ENCODE data around the gene IRX5.

IRX5 gene

DNA sequence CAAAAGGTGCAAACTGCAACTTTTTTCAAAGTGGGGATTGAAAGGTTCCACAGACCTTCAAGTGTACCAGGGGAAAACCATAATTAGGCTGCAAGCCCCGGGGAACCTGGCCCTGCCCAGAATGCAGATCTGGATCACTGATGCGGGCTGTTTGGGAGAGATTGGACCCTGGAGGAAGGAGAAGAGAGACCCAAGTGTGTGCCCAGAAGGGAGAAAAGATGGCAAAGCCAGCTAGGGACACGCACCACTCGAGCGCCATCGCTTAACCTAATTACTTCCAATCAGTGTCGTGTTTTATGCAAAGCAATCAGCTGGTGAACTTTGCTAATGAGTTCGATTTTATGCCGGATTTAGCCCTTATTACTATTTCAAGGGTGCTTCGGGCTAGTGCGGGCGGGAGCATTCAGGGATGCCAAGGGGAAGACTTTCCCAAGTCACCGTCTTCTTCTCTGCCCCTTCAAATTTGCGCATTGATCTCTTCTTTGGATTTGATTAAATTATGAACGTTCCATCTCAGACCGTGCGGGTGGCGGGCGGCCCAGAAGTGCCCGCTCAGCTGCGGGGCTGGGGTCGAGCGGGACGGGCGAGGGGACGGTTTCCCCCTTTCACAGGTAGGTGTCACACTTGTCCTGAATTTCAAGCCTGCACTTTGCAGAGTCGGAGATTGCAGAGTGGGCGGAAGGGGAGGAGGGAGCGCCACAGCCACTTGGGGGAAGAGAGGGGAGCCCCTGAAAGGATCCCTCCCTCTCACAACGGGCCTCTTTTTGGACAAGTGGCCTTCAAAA is 4.0 kb downstream of the IRX5 start:
- no peak for DNase-seq (ENCODE audit: low read depth)
- TF ChIP-seq CTCF (conservative IDR thresholded peaks at IDR 0.05; ENCODE audit: control insufficient read depth, insufficient read depth, low read depth, low read length) = no peak
- H3K4me3 ChIP-seq (ENCODE audit: control insufficient read depth, low read depth, low read length) = peak overlapping the region; percentile 24

GRCh38 chr16:54935266-54935968 is 4.8 kb downstream of the IRX5 start:
- peak overlapping the region; percentile 44 for H3K4me3 ChIP-seq (ENCODE audit: control insufficient read depth, low read depth, low read length)
- no peak for TF ChIP-seq CTCF (conservative IDR thresholded peaks at IDR 0.05; ENCODE audit: control insufficient read depth, insufficient read depth, low read depth, low read length)
- no peak for DNase-seq (ENCODE audit: low read depth)

DNA sequence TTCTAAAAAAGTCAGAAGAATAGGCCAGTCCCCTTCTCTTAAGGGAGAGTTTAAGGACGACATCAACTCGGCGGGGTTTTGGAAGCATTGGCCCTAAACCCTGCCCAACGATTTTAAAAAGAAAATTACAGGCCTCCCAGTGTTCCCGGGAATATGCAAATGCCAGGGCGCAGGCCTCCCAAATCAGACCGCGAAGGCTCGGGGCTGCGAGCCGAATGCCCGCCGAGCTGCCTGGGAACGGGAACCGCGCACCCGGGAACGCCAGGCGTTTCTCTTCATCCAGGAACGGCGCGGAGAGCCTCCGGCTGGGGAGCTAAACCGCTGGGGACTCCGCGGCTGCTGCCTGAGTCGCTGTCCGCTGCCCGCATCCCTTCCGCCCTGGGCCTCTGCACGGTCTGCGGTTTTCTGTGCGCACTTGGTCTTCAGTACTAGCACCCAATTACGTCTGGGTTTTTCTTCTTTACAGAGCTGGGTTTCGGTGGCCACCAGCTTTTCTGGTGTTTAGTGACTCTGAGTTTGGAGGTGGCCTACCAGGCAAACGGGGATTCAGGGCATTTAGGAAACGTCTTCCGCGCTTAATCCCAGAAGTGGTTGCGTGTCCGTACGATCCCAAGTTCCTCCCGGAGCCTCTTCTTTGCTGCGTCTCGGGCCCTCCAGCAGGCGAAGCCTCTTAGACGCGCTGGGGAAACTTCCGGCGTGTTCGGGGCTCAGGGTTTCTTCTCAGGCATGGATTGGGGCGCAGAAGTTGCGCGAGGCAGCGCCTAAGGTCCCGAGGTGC is 5.7 kb downstream of the IRX5 start:
- TF ChIP-seq CTCF (conservative IDR thresholded peaks at IDR 0.05; ENCODE audit: control insufficient read depth, insufficient read depth, low read depth, low read length) = no peak
- DNase-seq (ENCODE audit: low read depth) = peak; percentile 57
- peak overlapping the region; percentile 44 for H3K4me3 ChIP-seq (ENCODE audit: control insufficient read depth, low read depth, low read length)

DNA sequence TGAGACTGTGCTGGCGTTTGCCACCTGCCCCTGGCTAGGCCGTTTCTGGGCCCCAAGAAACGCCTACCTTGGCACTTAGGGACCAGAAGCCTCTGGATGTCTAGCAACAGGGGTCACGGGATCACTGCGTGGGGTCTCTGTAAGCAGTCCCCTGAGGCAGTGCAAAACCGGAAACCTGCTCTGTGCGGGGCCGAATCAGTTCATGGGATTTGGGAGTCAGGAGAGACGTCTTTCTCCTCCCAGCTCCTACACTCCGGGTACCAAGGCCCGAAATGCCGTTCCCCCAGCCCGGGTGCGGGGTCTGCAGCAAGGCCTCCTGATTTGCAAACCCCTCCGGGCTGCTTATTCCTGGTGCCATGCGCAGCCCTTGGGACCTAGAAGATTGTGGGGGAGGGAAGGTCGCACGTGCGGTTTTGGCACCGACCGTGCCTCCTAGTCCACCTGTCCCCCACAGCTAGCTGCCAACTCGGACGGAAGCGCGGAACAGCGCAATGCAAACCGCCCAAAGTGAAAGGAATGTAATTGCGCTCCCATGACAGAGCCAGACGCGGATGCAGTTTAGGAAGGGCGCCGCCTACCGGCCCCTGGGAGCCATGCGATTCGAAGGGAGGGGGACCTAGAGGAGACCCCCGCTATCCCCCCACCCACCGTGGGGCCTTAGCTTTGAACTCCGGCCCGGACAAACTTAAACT is 6.5 kb downstream of the IRX5 start:
- peak; percentile 65 for DNase-seq (ENCODE audit: low read depth)
- peak overlapping the region; percentile 44 for H3K4me3 ChIP-seq (ENCODE audit: control insufficient read depth, low read depth, low read length)
- peak; percentile 57 for TF ChIP-seq CTCF (conservative IDR thresholded peaks at IDR 0.05; ENCODE audit: control insufficient read depth, insufficient read depth, low read depth, low read length)

DNA sequence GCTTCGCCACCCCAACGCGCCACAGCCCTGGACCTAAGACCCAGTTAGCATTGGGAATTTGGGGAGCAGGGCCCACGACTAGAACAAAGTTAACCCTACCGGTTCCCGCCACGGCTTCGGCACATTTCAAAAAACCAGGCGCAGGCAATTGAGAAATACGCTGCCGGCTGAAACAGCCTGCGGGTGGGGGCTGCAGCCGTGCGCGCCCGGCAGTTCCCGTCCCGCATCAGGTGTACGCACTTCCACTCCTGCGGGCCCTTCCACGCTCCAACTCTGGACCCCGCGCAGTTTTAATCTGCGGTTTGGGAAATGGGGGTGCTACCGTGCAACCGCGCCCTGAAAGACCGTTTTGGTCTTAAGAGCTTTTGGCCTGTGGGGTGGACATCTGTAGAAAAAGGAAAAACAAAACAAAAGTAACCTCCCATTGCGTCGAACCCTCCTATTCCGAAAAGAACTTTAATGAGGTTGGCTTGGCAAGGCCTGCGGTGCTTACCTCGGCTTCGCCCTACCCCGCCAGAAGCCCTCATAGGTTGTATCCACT is 7.1 kb downstream of the IRX5 start:
- peak overlapping the region; percentile 44 for H3K4me3 ChIP-seq (ENCODE audit: control insufficient read depth, low read depth, low read length)
- TF ChIP-seq CTCF (conservative IDR thresholded peaks at IDR 0.05; ENCODE audit: control insufficient read depth, insufficient read depth, low read depth, low read length) = no peak
- DNase-seq (ENCODE audit: low read depth) = no peak

Data from fibroblast of mammary gland (primary cell).